H1 (cell line): ENCODE measurements around the gene SPEF1. TPM values are rescaled to one million over a fixed set of nuclear protein-coding genes. Genes with fewer than 3 reads are reported as not detected.

ENCODE experiments used
- BCL11A ChIP-seq, 2 experiments: IDR thresholded peaks; one replicate each; pipeline ENCODE4 v1.6.1; 2011; ENCODE audit warnings: low read depth in 2 of 2, low read length in 2 of 2, mild to moderate bottlenecking in 2 of 2
- CBX5 ChIP-seq: fragments of 300-800, 300-1000 bp; sonication (generic); IDR thresholded peaks from 2 replicates; pipeline ENCODE4 v1.7.1; 2016; ENCODE audit warnings: antibody characterized with exemption, low read length, low read depth
- CEBPB ChIP-seq: IDR thresholded peaks from 2 replicates; pipeline ENCODE4 v1.6.1; 2012; ENCODE audit warnings: low read depth, low read length
- CHD7 ChIP-seq: fragments of 300-600 bp; sonication (generic); IDR thresholded peaks from 2 replicates; pipeline ENCODE4 v1.7.1; 2012; ENCODE audit warnings: low read length, moderate library complexity, mild to moderate bottlenecking, inconsistent platforms; ENCODE audit not compliant: insufficient replicate concordance
- EGR1 ChIP-seq: IDR thresholded peaks from 2 replicates; pipeline ENCODE4 v1.6.1; 2011; ENCODE audit warnings: low read depth, low read length, borderline replicate concordance
- EP300 ChIP-seq, 2 experiments: IDR thresholded peaks; 1 replicate in 1 of 2; 2 replicates in 1 of 2; pipeline ENCODE4 v1.6.1; 2011 to 2012; ENCODE audit warnings: low read depth in 2 of 2, low read length in 2 of 2, mild to moderate bottlenecking in 2 of 2, borderline replicate concordance in 1 of 2, inconsistent platforms in 1 of 2, moderate library complexity in 1 of 2
- RBBP5 ChIP-seq: IDR thresholded peaks from 2 replicates; pipeline ENCODE4 v1.7.1; 2012; ENCODE audit warnings: low read depth, mild to moderate bottlenecking, inconsistent platforms, low read length, moderate library complexity, borderline replicate concordance
- SP2 ChIP-seq: IDR thresholded peaks from 2 replicates; pipeline ENCODE4 v1.6.1; 2012; ENCODE audit warnings: mild to moderate bottlenecking, low read length, inconsistent platforms
- USF2 ChIP-seq: IDR thresholded peaks from 2 replicates; pipeline ENCODE4 v1.6.1; 2011; ENCODE audit warnings: low read length, improper control_type of control experiment
- polyA plus RNA-seq, 7 experiments: library from polyadenylated mRNA; depleted of rRNA in 3 of 7; stranded (reverse) in 5 of 7; unstranded in 2 of 7; fragments of >200 nt in 5 of 7; fragments of 200-250 nt in 2 of 7; gene quantifications; 1 replicate in 5 of 7; 2 replicates in 1 of 7; 4 replicates in 1 of 7; pipeline versions ENCODE4 v1.2.1 to v1.2.3, GENCODE V29; 2011 to 2013; ENCODE audit warnings: missing spikeins in 2 of 7, mixed read lengths in 2 of 7
- total RNA-seq: library from RNA; stranded (reverse); fragmentation: NEBNext Ultra II Directional; extraction: Animal tissue kit (Norgen Biotek cat#: 25700); gene quantifications from 2 replicates; pipeline ENCODE4 v1.2.1, GENCODE V29; 2021

Gene SPEF1
- total and polyA plus RNA-seq, 2 of the 8 experiments (the other 6 are each of a cell fraction or from before 2014, with no cell fraction given), result 0.51 to 0.71 TPM

DNA sequence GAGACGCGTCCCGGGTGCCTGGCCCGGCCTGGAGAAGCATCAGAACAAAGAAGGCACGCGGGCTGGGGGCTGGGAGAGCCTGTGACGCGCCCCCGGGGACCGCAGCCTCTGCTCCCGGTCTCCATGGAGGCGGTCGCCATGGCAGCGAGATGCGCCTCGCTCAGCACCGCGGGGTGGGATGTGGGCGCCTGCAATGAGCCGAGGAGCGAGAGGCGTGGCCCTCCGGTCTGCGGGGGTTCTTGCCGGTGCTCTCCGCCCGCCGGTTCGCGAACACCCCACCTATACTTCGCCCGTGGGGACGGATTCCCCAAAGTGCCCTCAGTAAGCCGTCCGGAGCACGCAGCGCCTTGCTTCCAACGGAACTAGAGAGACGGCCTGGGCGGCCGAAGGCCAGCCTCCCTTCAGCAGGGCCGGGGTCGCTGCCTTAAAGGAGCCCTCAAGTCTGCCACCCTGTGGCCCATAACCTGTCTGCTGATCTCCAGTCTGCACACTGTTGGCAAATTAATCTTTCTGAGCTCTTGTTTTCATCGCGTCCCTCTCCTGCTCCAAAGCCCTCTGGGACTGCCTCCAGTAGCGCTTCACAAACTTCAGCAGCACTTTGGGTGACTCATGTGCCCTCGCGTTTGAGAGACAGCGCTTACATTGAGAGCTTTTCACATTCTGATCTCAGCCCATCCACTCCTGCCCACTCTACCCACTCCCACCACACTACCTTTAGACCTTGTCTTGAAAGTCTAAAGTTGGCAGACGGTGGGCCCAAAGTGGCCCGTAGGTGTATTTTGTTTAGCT is 12.7 kb downstream of the SPEF1 start (continued):
- TF ChIP-seq USF2 (no peak), EP300 (IDR thresholded peaks at IDR 0.05; ENCODE audit: borderline replicate concordance in 1 of 2, low read depth in 2 of 2, low read length in 2 of 2) (no peak), RBBP5 (peak; percentile 56; the same call in 1 of the 2 replicates), CEBPB (no peak), BCL11A (IDR thresholded peaks at IDR 0.05; ENCODE audit: low read depth in 2 of 2, low read length in 2 of 2) (no peak), CBX5 (no peak), EGR1 (no peak), SP2 (no peak), CHD7 (no peak)
